Endothelial cell of umbilical vein (primary cell): ENCODE measurements around the gene CECR2. TPM values are rescaled to one million over a fixed set of nuclear protein-coding genes. Genes with fewer than 3 reads are reported as not detected.

Experiments used
- BruUV-seq: library from RNA; stranded (reverse); fragments of 400-500 nt; replicated peaks from 2 replicates; lab custom pipeline; 2021; lab: Mats Ljungman, UMichigan
- CTCF ChIA-PET: fragments of 300-600, 350-600 bp; sonication (Branson Sonifier 250); formaldehyde crosslinking; loops from one replicate; lab custom pipeline; 2021; ENCODE audit warnings: antibody characterized with exemption, inconsistent platforms; lab: Charles Lee
- POLR2A ChIA-PET: fragments of 300-600, 350-600 bp; sonication (Branson Sonifier 250); formaldehyde crosslinking; loops from one replicate; lab custom pipeline; 2021; ENCODE audit warnings: antibody characterized with exemption, inconsistent platforms; lab: Charles Lee
- DNase-seq: peaks from one replicate; pipeline ENCODE4 v3.0.0-alpha.2; 2011; ENCODE audit warnings: low read depth, low spot score
- FAIRE-seq: peaks from 2 replicates; lab custom pipeline; 2011; peaks lifted over from hg19 to GRCh38; lab: Jason Lieb, UNC
- H2AFZ ChIP-seq: 2 replicates; pipeline ENCODE4 v1.6.0; 2012; ENCODE audit warnings: low read depth, low read length, control low read depth, inconsistent platforms
- H3K27ac ChIP-seq: 2 replicates; pipeline ENCODE4 v1.5.1; 2011; ENCODE audit warnings: low read depth, mild to moderate bottlenecking, control low read depth, low read length, moderate library complexity; ENCODE audit not compliant: insufficient read depth
- H3K27me3 ChIP-seq, 2 experiments: 2 replicates each; pipeline versions ENCODE4 v1.6.0 to v1.6.1; 2011; ENCODE audit warnings: low read length in 2 of 2, mixed read lengths in 1 of 2; ENCODE audit not compliant: control insufficient read depth in 2 of 2, insufficient read depth in 2 of 2
- H3K36me3 ChIP-seq, 2 experiments: 2 replicates in 1 of 2; 3 replicates in 1 of 2; pipeline ENCODE4 v1.5.1; 2011; ENCODE audit warnings: low read length in 2 of 2, mild to moderate bottlenecking in 1 of 2, moderate library complexity in 1 of 2; ENCODE audit not compliant: control insufficient read depth in 2 of 2, insufficient read depth in 2 of 2; ENCODE audit errors: extremely low read depth in 1 of 2
- H3K4me1 ChIP-seq: 3 replicates; pipeline ENCODE4 v1.5.1; 2011; ENCODE audit warnings: mild to moderate bottlenecking, low read length; ENCODE audit not compliant: control insufficient read depth, insufficient read depth; ENCODE audit errors: extremely low read depth
- H3K4me2 ChIP-seq: 2 replicates; pipeline ENCODE4 v1.6.1; 2011; ENCODE audit warnings: low read length, control low read depth, mixed read lengths; ENCODE audit not compliant: insufficient read depth
- H3K4me3 ChIP-seq, 3 experiments: fragments of 200-600 bp in 1 of 3; sonication (generic), shearing (Covaris generic) in 1 of 3; replicated peaks in 1 of 3; 2 replicates each; pipeline ENCODE4 v1.5.1; 2011 to 2016; ENCODE audit warnings: control low read depth in 3 of 3, low read length in 3 of 3, mild to moderate bottlenecking in 2 of 3, inconsistent platforms in 1 of 3, low read depth in 1 of 3, moderate library complexity in 1 of 3; ENCODE audit not compliant: insufficient read depth in 1 of 3
- H3K79me2 ChIP-seq: 2 replicates; pipeline ENCODE4 v1.6.0; 2012; ENCODE audit warnings: low read length, inconsistent platforms; ENCODE audit not compliant: control insufficient read depth, insufficient read depth
- H3K9ac ChIP-seq: replicated peaks from 2 replicates; pipeline ENCODE3; 2011; ENCODE audit warnings: low read length, control low read depth; ENCODE audit not compliant: insufficient read depth; ENCODE audit errors: extremely low read depth
- H3K9me1 ChIP-seq: replicated peaks from 3 replicates; pipeline ENCODE4 v1.6.0; 2011; ENCODE audit warnings: mild to moderate bottlenecking, low read length; ENCODE audit not compliant: control insufficient read depth, insufficient read depth; ENCODE audit errors: extremely low read depth
- H3K9me3 ChIP-seq: replicated peaks from 2 replicates; pipeline ENCODE4 v1.5.1; 2012; ENCODE audit warnings: low read length, inconsistent platforms; ENCODE audit not compliant: control insufficient read depth, insufficient read depth
- H4K20me1 ChIP-seq: replicated peaks from 2 replicates; pipeline ENCODE3; 2011; ENCODE audit warnings: mild to moderate bottlenecking, low read length; ENCODE audit not compliant: control insufficient read depth, insufficient read depth; ENCODE audit errors: extremely low read depth
- EZH2 ChIP-seq: IDR thresholded peaks from 2 replicates; pipeline ENCODE4 v1.6.1; 2012; ENCODE audit warnings: borderline replicate concordance, low read depth, mild to moderate bottlenecking, moderate library complexity, low read length, inconsistent platforms; ENCODE audit not compliant: severe bottlenecking
- FOS ChIP-seq: IDR thresholded peaks from 2 replicates; pipeline ENCODE4 v1.6.1; 2011; ENCODE audit warnings: mild to moderate bottlenecking, low read length, moderate library complexity, borderline replicate concordance; ENCODE audit not compliant: insufficient read depth
- GATA2 ChIP-seq: IDR thresholded peaks from 2 replicates; pipeline ENCODE4 v1.7.0; 2011; ENCODE audit warnings: low read depth, mild to moderate bottlenecking, moderate library complexity, mixed read lengths, low read length; ENCODE audit not compliant: insufficient read length, insufficient read depth
- JUN ChIP-seq: IDR thresholded peaks from 2 replicates; pipeline ENCODE4 v1.6.1; 2011; ENCODE audit warnings: borderline replicate concordance, low read depth; ENCODE audit not compliant: insufficient read length, insufficient read depth
- MYC ChIP-seq: IDR thresholded peaks from one replicate; pipeline ENCODE4 v1.6.1; 2011; ENCODE audit warnings: mild to moderate bottlenecking, low read depth, low read length
- POLR2A ChIP-seq: IDR thresholded peaks from 2 replicates; pipeline ENCODE4 v1.6.1; 2012; ENCODE audit warnings: low read depth, mild to moderate bottlenecking, control low read depth, low read length
- POLR2AphosphoS5 ChIP-seq: IDR thresholded peaks from 2 replicates; pipeline ENCODE4 v1.6.1; 2012; ENCODE audit warnings: low read depth, mild to moderate bottlenecking, control low read depth, low read length, moderate library complexity; ENCODE audit not compliant: insufficient read depth
- dilution Hi-C: fragments of 300-500 bp; cut with MboI; formaldehyde crosslinking; loops from one replicate; pipeline ENCODE4 v1.15.0; 2019; ENCODE audit warnings: low sequenced_read_pairs; ENCODE audit not compliant: extremely low pct_ligation_motif_present
- intact Hi-C: fragments of 100-400 bp; cut with micrococcal nuclease; formaldehyde crosslinking; loops from one replicate; pipeline ENCODE4 v1.10.0; 2022
- polyA plus RNA-seq, 4 experiments: library from polyadenylated mRNA; depleted of rRNA in 3 of 4; stranded (reverse) in 3 of 4; unstranded in 1 of 4; fragments of >200 nt; gene quantifications; 2 replicates each; pipeline versions ENCODE4 v1.2.1 to v1.2.3, GENCODE V29; 2011 to 2012; ENCODE audit warnings: missing spikeins in 1 of 4
- total RNA-seq: library from RNA; stranded (reverse); gene quantifications from 2 replicates; pipeline ENCODE4 v1.2.3, GENCODE V29; 2021
- TF ChIP-seq, protein P1 (sequence below): IDR thresholded peaks from 2 replicates; pipeline ENCODE4 v1.6.1; 2011; ENCODE audit not compliant: insufficient read depth, insufficient read length
- TF ChIP-seq, protein P2 (sequence below), 2 donors: IDR thresholded peaks; 1 replicate in 1 of 2; 2 replicates in 1 of 2; pipeline ENCODE4 v1.5.1; 2011; ENCODE audit warnings: low read length in 2 of 2, mild to moderate bottlenecking in 2 of 2, moderate library complexity in 2 of 2, control low read depth in 1 of 2, inconsistent platforms in 1 of 2, low read depth in 1 of 2; ENCODE audit not compliant: insufficient read depth in 1 of 2; ENCODE audit errors: extremely low read depth in 1 of 2

CECR2 gene
- total and polyA plus RNA-seq, 2 donors (not counting 3 experiments of a cell fraction or from before 2014, with no cell fraction given), result 0.01 TPM; not detected in 1

DNA sequence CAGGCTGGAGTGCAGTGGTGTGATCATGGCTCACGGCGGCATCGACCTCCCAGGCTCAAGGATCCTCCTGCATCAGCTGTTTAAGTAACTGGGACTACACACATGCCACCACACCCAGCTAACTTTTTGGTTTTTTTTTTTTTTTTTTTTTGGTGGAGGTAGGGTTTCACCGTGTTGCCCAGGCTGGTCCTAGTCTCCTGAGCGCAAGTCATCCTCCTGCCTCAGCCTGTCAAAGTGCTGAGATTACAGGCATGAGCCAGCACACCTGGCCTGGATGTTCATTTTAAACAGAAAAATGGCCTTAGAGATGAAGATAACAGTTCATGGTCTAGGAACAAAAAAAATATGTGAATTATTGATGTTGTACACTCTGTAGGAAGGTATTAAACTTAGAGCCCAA lies 180.4 kb downstream of the CECR2 start:
- Histone ChIP-seq H3K4me3 (no peak overlapping the region), H3K36me3 (no peaks in the 10 kb centered on the region), H3K4me2 (no peak overlapping the region), H3K9me3 (no peaks in the 10 kb centered on the region), H3K79me2 (no peaks in the 10 kb centered on the region), H3K4me1 (no peaks in the 10 kb centered on the region), H4K20me1 (no peaks in the 10 kb centered on the region), H3K27ac (no peak overlapping the region), H3K9ac (no peak overlapping the region), H3K9me1 (no peaks in the 10 kb centered on the region), H2AFZ (no peak overlapping the region), H3K27me3 (peaks cover 3% of the 10 kb centered on the region in 2 experiments)
- CTCF ChIA-PET, result interaction anchor here (0.8 to 3.1 kb wide), 2 partner anchors 9 to 20 kb away, joined by 3 to 13 read pairs; no protein-coding TSS in a partner anchor
- POLR2A ChIA-PET, result no interaction called here
- no peak for DNase-seq
- dilution Hi-C loops, result no loop called here
- no TSS peak for BruUV-seq
- FAIRE-seq, result no peak
- TF ChIP-seq POLR2AphosphoS5, result no peak
- TF ChIP-seq POLR2A, result no peak
- no peak for TF ChIP-seq FOS
- TF ChIP-seq EZH2, result no peak
- TF ChIP-seq, protein P1, sequence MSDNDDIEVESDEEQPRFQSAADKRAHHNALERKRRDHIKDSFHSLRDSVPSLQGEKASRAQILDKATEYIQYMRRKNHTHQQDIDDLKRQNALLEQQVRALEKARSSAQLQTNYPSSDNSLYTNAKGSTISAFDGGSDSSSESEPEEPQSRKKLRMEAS, result no peak
- TF ChIP-seq, protein P2, sequence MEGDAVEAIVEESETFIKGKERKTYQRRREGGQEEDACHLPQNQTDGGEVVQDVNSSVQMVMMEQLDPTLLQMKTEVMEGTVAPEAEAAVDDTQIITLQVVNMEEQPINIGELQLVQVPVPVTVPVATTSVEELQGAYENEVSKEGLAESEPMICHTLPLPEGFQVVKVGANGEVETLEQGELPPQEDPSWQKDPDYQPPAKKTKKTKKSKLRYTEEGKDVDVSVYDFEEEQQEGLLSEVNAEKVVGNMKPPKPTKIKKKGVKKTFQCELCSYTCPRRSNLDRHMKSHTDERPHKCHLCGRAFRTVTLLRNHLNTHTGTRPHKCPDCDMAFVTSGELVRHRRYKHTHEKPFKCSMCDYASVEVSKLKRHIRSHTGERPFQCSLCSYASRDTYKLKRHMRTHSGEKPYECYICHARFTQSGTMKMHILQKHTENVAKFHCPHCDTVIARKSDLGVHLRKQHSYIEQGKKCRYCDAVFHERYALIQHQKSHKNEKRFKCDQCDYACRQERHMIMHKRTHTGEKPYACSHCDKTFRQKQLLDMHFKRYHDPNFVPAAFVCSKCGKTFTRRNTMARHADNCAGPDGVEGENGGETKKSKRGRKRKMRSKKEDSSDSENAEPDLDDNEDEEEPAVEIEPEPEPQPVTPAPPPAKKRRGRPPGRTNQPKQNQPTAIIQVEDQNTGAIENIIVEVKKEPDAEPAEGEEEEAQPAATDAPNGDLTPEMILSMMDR (IDR thresholded peaks at IDR 0.05; ENCODE audit: extremely low read depth in 1 of 2, insufficient read depth in 1 of 2, low read depth in 1 of 2, low read length in 2 of 2), result no peak
- TF ChIP-seq GATA2, result no peak
- TF ChIP-seq MYC, result no peak
- no peak for TF ChIP-seq JUN
- intact Hi-C loops, result loop anchor here (10.0 kb wide), 1 partner anchor 155 kb away; no protein-coding TSS in a partner anchor
